Nephron progenitor cell (in vitro differentiated cells): Measurements from ENCODE around the gene DENND1B.
"Not testable (repeated sequence)": the region's sequence is repeated elsewhere in the genome, so short reads cannot be mapped to it uniquely, and the experiment has no call there.

Experiments used
- DNase-seq: peaks from one replicate; pipeline ENCODE4 v3.0.0; 2021
- H3K27ac Mint-ChIP-seq: 2 replicates; pipeline ENCODE4 v1.8.0; 2021; ENCODE audit warnings: mild to moderate bottlenecking, moderate library complexity, mixed read lengths
- H3K27me3 Mint-ChIP-seq: 2 replicates; pipeline ENCODE4 v1.8.0; 2021; ENCODE audit warnings: mild to moderate bottlenecking, low read depth, mixed read lengths; ENCODE audit not compliant: poor library complexity
- H3K36me3 Mint-ChIP-seq: 2 replicates; pipeline ENCODE4 v1.8.0; 2021; ENCODE audit warnings: low read depth, mixed read lengths
- H3K4me1 Mint-ChIP-seq: 2 replicates; pipeline ENCODE4 v1.8.0; 2021; ENCODE audit warnings: mixed read lengths
- H3K4me3 Mint-ChIP-seq: 2 replicates; pipeline ENCODE4 v1.8.0; 2021; ENCODE audit warnings: mild to moderate bottlenecking, moderate library complexity, mixed read lengths
- H3K9me3 Mint-ChIP-seq: 2 replicates; pipeline ENCODE4 v1.8.0; 2021; ENCODE audit warnings: mild to moderate bottlenecking, moderate library complexity, mixed read lengths
- TF ChIP-seq, protein P1 (sequence below): fragments of 200-600 bp; sonication (generic); IDR thresholded peaks from 2 replicates; pipeline ENCODE4 v1.5.0; 2021; ENCODE audit warnings: antibody characterized with exemption

Gene DENND1B

DNA sequence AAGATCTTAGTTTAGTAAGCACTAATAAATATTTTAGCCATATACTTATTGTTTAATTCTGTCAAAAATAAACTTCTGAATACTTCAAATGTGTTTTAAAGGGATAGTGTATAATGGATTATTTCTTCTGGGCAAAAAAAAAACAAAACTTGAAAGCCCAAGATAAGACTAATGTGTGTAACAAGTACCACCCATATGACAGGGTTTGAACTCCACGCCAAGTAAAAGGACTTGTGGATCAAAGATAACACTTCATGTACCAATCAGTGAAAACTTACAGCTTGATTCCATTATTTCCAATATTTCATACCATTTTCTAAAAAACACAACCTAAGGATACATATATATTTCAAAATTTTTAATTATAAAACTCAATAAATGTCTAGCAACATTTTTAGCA is 59.5 kb downstream of the DENND1B start:
- DNase-seq = no peak
- Mint-ChIP-seq H3K4me1 (no peaks in the 10 kb centered on the region), H3K27me3 (no peaks in the 10 kb centered on the region), H3K4me3 (no peak overlapping the region), H3K27ac (no peak overlapping the region), H3K36me3 (no peaks in the 10 kb centered on the region), H3K9me3 (no peaks in the 10 kb centered on the region)
- TF ChIP-seq, protein P1, sequence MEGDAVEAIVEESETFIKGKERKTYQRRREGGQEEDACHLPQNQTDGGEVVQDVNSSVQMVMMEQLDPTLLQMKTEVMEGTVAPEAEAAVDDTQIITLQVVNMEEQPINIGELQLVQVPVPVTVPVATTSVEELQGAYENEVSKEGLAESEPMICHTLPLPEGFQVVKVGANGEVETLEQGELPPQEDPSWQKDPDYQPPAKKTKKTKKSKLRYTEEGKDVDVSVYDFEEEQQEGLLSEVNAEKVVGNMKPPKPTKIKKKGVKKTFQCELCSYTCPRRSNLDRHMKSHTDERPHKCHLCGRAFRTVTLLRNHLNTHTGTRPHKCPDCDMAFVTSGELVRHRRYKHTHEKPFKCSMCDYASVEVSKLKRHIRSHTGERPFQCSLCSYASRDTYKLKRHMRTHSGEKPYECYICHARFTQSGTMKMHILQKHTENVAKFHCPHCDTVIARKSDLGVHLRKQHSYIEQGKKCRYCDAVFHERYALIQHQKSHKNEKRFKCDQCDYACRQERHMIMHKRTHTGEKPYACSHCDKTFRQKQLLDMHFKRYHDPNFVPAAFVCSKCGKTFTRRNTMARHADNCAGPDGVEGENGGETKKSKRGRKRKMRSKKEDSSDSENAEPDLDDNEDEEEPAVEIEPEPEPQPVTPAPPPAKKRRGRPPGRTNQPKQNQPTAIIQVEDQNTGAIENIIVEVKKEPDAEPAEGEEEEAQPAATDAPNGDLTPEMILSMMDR = no peak

DNA sequence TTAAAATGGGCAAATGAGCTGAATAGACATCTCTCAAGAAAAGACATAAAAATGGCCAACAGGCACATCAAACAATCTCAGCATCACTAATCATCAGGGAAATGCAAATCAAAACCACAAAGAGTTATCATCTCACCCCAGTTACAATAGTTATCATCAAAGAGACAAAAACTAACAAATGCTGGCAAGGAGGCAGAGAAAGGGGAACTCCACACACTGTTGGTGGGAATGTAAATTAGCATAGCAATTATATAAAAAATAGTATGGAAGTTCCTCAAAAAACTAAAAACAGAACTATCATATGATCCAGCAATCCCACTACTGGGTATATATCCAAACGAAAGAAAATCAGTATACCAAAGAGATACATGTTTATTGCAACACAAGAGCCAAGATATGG is 68.7 kb downstream of the DENND1B start:
- Mint-ChIP-seq H3K4me1 (no peaks in the 10 kb centered on the region), H3K4me3 (no peak overlapping the region), H3K9me3 (peaks cover 9% of the 10 kb centered on the region), H3K27me3 (no peaks in the 10 kb centered on the region), H3K27ac (no peak overlapping the region), H3K36me3 (peaks cover 11% of the 10 kb centered on the region)
- TF ChIP-seq, protein P1 = no peak
- no peak for DNase-seq

DNA sequence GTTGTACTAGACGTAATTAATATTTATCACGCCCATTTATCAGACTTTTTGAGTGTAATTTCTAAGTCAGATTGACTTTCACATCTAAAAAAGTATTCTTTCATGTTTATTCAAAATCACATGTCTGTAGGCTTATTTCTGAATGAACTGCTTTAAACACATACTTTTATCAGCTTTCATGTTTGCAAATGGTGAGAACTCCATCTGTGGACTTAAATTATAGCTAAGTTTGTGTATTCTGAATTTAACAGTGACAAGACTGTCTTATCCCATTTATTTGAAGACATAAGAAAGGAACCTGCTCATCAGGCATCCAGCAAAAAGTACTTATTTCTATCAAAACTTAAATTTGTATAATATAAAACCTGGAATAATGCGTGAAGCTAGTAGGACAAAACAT is 69.3 kb downstream of the DENND1B start:
- no peak for DNase-seq
- TF ChIP-seq, protein P1 = no peak
- H3K36me3 Mint-ChIP-seq = peaks cover 11% of the 10 kb centered on the region
- H3K9me3 Mint-ChIP-seq = peaks cover 9% of the 10 kb centered on the region
- H3K27ac Mint-ChIP-seq = no peak overlapping the region
- H3K4me1 Mint-ChIP-seq = no peaks in the 10 kb centered on the region
- H3K27me3 Mint-ChIP-seq = no peaks in the 10 kb centered on the region
- H3K4me3 Mint-ChIP-seq = no peak overlapping the region

DNA sequence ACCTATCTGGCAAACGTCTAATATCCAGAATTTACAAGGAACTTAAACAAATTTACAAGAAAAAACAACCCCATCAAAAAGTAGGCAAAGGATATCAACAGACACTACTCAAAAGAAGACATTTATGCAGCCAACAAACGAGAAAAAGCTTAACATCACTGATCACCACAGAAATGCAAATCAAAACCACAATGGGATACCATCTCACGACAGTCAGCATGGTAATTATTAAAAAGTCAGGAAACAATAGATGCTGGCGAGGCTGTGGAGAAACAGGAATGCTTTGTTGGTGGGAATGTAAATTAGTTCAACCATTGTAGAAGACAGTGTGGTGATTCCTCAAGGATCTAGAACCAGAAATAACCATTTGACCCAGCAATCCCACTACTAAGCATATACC is 74.6 kb downstream of the DENND1B start:
- H3K36me3 Mint-ChIP-seq = not testable (repeated sequence)

DNA sequence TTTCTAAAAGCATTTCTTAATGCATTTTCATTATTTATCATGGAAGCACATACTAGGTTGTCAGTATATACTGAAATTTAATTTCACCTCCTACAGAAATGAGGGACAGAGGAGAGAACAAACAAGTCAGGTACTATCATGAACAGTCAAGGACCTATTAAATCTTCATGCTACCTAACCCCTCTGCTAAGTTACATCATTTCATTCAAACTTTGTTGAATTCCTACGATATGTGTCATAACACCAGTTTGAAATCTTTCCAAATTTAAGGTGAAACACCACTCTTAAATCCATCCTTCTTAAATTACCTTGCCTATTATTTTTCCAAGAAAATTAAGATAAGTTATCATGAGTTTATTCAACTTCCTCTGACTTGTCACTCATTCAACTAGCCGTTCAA is 78.9 kb downstream of the DENND1B start:
- Mint-ChIP-seq H3K27ac (no peak overlapping the region), H3K36me3 (no peaks in the 10 kb centered on the region)

More for the DNA sequence above, 74.6 kb downstream of the DENND1B start:
- not testable (repeated sequence) for DNase-seq, H3K27ac Mint-ChIP-seq, H3K4me3 Mint-ChIP-seq, H3K4me1 Mint-ChIP-seq, H3K27me3 Mint-ChIP-seq
- H3K9me3 Mint-ChIP-seq = peaks cover 14% of the 10 kb centered on the region

DNA sequence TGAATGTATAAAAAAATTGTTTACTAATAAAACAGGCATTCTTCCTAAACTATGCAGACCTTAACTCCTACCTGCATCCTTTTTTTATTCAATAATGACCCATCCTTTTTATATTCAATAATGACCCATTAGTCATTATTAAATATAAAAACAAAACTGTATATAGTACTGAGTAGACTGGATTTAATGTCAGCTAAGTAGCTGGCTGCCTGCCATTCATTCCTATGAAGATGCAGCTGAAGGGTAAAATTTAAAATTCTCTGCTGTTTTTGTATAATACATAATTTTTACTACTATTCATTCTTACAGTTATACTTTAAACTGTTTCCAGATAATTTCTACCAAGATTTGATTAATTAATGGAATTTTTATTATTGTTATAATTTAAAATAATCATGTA is 79.3 kb downstream of the DENND1B start:
- Mint-ChIP-seq H3K27me3 (no peaks in the 10 kb centered on the region), H3K4me3 (no peak overlapping the region), H3K36me3 (no peaks in the 10 kb centered on the region), H3K9me3 (peaks cover 14% of the 10 kb centered on the region), H3K27ac (no peak overlapping the region), H3K4me1 (no peaks in the 10 kb centered on the region)
- TF ChIP-seq, protein P1 = no peak
- DNase-seq = no peak

More for the DNA sequence above, 78.9 kb downstream of the DENND1B start:
- Mint-ChIP-seq H3K9me3 (peaks cover 14% of the 10 kb centered on the region), H3K4me3 (no peak overlapping the region), H3K4me1 (no peaks in the 10 kb centered on the region), H3K27me3 (no peaks in the 10 kb centered on the region)
- no peak for DNase-seq
- TF ChIP-seq, protein P1 = no peak
